ENCODE results near the gene CRPPA. TPM values are rescaled to one million over a fixed set of nuclear protein-coding genes. Genes with fewer than 3 reads are reported as not detected.
"Not testable (repeated sequence)": the region's sequence is repeated elsewhere in the genome, so short reads cannot be mapped to it uniquely, and the experiment has no call there.

Gene CRPPA
- total and polyA plus RNA-seq, 7 donors: 0.23 to 6.0 (median 3.9) TPM

GRCh38 chr7:16462431-16462889 is 41.1 kb upstream of the CRPPA start:
- 93 to 94% methylated on average over 7 of the region's 7 CpGs for WGBS, 2 donors
- Histone ChIP-seq H3K27ac (no peak overlapping the region), H3K36me3 (no peaks in the 10 kb centered on the region), H3K9me3 (no peaks in the 10 kb centered on the region), H3K4me1 (peaks cover 0 to 13% (median 4%) of the 10 kb centered on the region in 4 donors), H3K27me3 (no peaks in the 10 kb centered on the region), H3K4me3 (no peak overlapping the region)
- TF ChIP-seq POLR2A (IDR thresholded peaks at IDR 0.05): no peak
- DNase-seq: no peak
- intact Hi-C loops (cut with DNase I): no loop called here

DNA sequence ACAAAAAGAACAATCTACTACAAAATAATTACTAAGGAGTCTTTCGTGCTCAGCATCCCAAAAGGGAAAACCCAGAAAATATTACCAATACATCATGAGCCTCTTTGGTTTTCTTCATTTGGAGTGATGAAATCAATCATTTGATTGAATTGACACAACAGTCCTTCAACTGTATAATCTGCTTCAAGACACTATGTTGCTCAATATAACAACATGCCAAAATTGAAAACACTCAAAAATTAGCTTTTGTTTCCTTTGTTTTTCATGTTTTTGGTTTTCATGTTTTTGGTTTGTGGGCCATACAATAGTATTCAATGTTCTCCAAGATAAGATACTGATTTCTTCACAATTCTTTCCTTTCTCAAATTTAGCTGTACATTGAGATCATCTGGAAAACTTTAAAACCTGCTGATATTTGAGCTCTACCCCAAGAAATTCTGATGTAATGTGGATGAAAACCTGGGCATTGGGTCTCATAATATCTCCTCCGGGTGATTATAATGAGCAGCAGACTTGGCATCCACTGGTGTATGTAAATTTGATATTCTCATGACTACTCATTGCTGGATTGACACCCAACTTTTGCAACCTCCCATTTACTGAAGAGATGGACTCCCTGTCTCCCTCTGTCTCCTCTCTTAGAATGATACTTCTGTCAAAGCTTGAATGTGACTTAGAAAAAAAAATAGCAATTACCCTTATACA is 39.6 kb upstream of the CRPPA start:
- TF ChIP-seq EP300 (IDR thresholded peaks at IDR 0.05): no peak
- TF ChIP-seq POLR2AphosphoS5 (IDR thresholded peaks at IDR 0.05): no peak
- TF ChIP-seq, protein P1, sequence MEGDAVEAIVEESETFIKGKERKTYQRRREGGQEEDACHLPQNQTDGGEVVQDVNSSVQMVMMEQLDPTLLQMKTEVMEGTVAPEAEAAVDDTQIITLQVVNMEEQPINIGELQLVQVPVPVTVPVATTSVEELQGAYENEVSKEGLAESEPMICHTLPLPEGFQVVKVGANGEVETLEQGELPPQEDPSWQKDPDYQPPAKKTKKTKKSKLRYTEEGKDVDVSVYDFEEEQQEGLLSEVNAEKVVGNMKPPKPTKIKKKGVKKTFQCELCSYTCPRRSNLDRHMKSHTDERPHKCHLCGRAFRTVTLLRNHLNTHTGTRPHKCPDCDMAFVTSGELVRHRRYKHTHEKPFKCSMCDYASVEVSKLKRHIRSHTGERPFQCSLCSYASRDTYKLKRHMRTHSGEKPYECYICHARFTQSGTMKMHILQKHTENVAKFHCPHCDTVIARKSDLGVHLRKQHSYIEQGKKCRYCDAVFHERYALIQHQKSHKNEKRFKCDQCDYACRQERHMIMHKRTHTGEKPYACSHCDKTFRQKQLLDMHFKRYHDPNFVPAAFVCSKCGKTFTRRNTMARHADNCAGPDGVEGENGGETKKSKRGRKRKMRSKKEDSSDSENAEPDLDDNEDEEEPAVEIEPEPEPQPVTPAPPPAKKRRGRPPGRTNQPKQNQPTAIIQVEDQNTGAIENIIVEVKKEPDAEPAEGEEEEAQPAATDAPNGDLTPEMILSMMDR (IDR thresholded peaks at IDR 0.05): no peak
- TF ChIP-seq POLR2A (IDR thresholded peaks at IDR 0.05): no peak
- H3K9me3 ChIP-seq: no peaks in the 10 kb centered on the region
- no peak for DNase-seq
- H3K4me1 ChIP-seq: peaks cover 0 to 8% (median 3%) of the 10 kb centered on the region in 4 donors
- H3K27ac ChIP-seq: no peak overlapping the region
- no peaks in the 10 kb centered on the region for H3K27me3 ChIP-seq
- no peak overlapping the region for H3K4me3 ChIP-seq
- intact Hi-C loops (cut with DNase I): no loop called here
- H3K36me3 ChIP-seq: no peaks in the 10 kb centered on the region
- 92 to 93% methylated on average over 2 of the region's 2 CpGs for WGBS, 2 donors

GRCh38 chr7:16456303-16456702 is 35.0 kb upstream of the CRPPA start:
- WGBS, 2 donors: 47 to 53% methylated on average over 1 of the region's 1 CpG
- H3K27me3 ChIP-seq; H3K27ac ChIP-seq; H3K9me3 ChIP-seq; H3K4me3 ChIP-seq; DNase-seq; intact Hi-C loops (cut with DNase I); H3K36me3 ChIP-seq; H3K4me1 ChIP-seq: not testable (repeated sequence)

GRCh38 chr7:16455591-16455990 is 34.3 kb upstream of the CRPPA start:
- TF ChIP-seq POLR2A (IDR thresholded peaks at IDR 0.05): no peak
- no peak for TF ChIP-seq POLR2AphosphoS5 (IDR thresholded peaks at IDR 0.05)
- TF ChIP-seq, protein P1 (IDR thresholded peaks at IDR 0.05): no peak
- TF ChIP-seq EP300 (IDR thresholded peaks at IDR 0.05): no peak
- intact Hi-C loops (cut with DNase I): no loop called here
- no peaks in the 10 kb centered on the region for H3K27me3 ChIP-seq
- H3K36me3 ChIP-seq: no peaks in the 10 kb centered on the region
- no peak overlapping the region for H3K27ac ChIP-seq
- DNase-seq: no peak
- H3K4me1 ChIP-seq: no peaks in the 10 kb centered on the region
- no peaks in the 10 kb centered on the region for H3K9me3 ChIP-seq
- 55 to 79% methylated on average over 1 of the region's 1 CpG for WGBS, 2 donors
- no peak overlapping the region for H3K4me3 ChIP-seq

- H3K36me3 ChIP-seq: no peaks in the 10 kb centered on the region
- WGBS, 2 donors: 84 to 93% methylated on average over 6 of the region's 6 CpGs
- TF ChIP-seq EP300 (IDR thresholded peaks at IDR 0.05) (no peak), POLR2AphosphoS5 (IDR thresholded peaks at IDR 0.05) (no peak), POLR2A (IDR thresholded peaks at IDR 0.05) (no peak)
- TF ChIP-seq, protein P1 (IDR thresholded peaks at IDR 0.05): no peak
- no peaks in the 10 kb centered on the region for H3K27me3 ChIP-seq
- H3K4me3 ChIP-seq: no peak overlapping the region
- intact Hi-C loops (cut with DNase I): no loop called here
- DNase-seq: no peak
- H3K27ac ChIP-seq: no peak overlapping the region
- no peaks in the 10 kb centered on the region for H3K9me3 ChIP-seq
- peaks cover 0 to 20% (median 14%) of the 10 kb centered on the region in 4 donors for H3K4me1 ChIP-seq
Measured at GRCh38 chr7:16450366-16450765, 29.0 kb upstream of the CRPPA start.

DNA sequence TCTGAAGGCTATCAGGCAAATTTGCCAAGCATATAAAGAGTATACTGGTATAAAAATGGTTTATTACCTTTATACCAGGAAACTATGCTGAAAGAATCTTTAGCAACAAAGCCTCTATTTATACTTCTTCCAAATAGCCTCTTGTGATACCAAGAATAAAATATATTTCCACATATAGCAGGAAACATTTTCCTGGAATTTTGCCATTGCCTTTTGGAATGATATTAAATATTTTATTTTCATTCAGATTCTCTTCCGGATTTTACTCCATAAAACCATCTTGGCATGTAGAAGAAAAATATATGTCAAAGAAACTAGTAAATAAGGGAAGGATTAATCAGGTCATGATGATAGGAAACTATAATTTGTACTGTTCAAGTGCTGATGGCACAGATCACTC is 26.5 kb upstream of the CRPPA start:
- no peaks in the 10 kb centered on the region for H3K9me3 ChIP-seq
- no peak overlapping the region for H3K27ac ChIP-seq
- 18 to 62% methylated on average over 1 of the region's 1 CpG for WGBS, 2 donors
- H3K36me3 ChIP-seq: no peaks in the 10 kb centered on the region
- no peak for TF ChIP-seq POLR2AphosphoS5 (IDR thresholded peaks at IDR 0.05)
- no peak for TF ChIP-seq EP300 (IDR thresholded peaks at IDR 0.05)
- TF ChIP-seq, protein P1 (IDR thresholded peaks at IDR 0.05): no peak
- intact Hi-C loops (cut with DNase I): no loop called here
- H3K4me1 ChIP-seq: peaks cover 0 to 20% (median 14%) of the 10 kb centered on the region in 4 donors
- no peak for DNase-seq
- H3K4me3 ChIP-seq: no peak overlapping the region
- H3K27me3 ChIP-seq: no peaks in the 10 kb centered on the region

Measured in sigmoid colon (tissue), 7 donors.